Psoas muscle (tissue), 8 donors: ENCODE data around the gene EMCN. TPM values are rescaled to one million over a fixed set of nuclear protein-coding genes. Genes with fewer than 3 reads are reported as not detected.

Experiments
- ATAC-seq, 4 donors: fragments of 200-7000 bp; cut with Tn5 transposase; one replicate each; pipeline ENCODE4 v1.9.1; 2020; ENCODE audit warnings: moderate library complexity in 3 of 4, mild to moderate bottlenecking in 2 of 4
- DNase-seq, 2 donors: peaks; one replicate each; pipeline ENCODE4 v3.0.0-alpha.2; 2020
- H3K27ac ChIP-seq: fragments of 200-600 bp; one replicate; pipeline ENCODE4 v1.8.0; 2022
- H3K27me3 ChIP-seq, 3 donors: fragments of 200-600 bp in 1 of 3; one replicate each; pipeline versions ENCODE4 v1.6.1 to v1.8.0; 2013 to 2022; ENCODE audit warnings: low read length in 2 of 3, mild to moderate bottlenecking in 2 of 3, moderate library complexity in 1 of 3; ENCODE audit not compliant: insufficient read depth in 3 of 3
- H3K36me3 ChIP-seq, 2 donors: fragments of 200-600 bp in 1 of 2; one replicate each; pipeline versions ENCODE4 v1.6.1 to v1.8.0; 2013 to 2022; ENCODE audit warnings: low read depth in 1 of 2, mild to moderate bottlenecking in 1 of 2, moderate library complexity in 1 of 2; ENCODE audit not compliant: insufficient read depth in 1 of 2
- H3K4me1 ChIP-seq: fragments of 200-600 bp; one replicate; pipeline ENCODE4 v1.8.0; 2022
- H3K4me3 ChIP-seq: fragments of 200-600 bp; one replicate; pipeline ENCODE4 v1.8.0; 2022; ENCODE audit warnings: mild to moderate bottlenecking
- H3K9me3 ChIP-seq: fragments of 200-600 bp; one replicate; pipeline ENCODE4 v1.8.0; 2022
- CTCF ChIP-seq: fragments of 200-600 bp; IDR thresholded peaks from one replicate; pipeline ENCODE4 v1.8.0; 2022; ENCODE audit warnings: antibody characterized with exemption
- intact Hi-C, 2 donors: fragments of 100-400 bp; cut with DNase I; formaldehyde crosslinking; loops; one replicate each; pipeline versions ENCODE4 v1.11.0 to v1.14.2; 2022
- polyA plus RNA-seq, 3 donors: library from polyadenylated mRNA; stranded (reverse); fragments of 200-250 nt; gene quantifications; one replicate each; pipeline ENCODE4 v1.2.3, GENCODE V29; 2013
- total RNA-seq, 4 donors: library from RNA; stranded (reverse); fragmentation: NEBNext Ultra II Directional in 2 of 4; extraction: Animal tissue kit (Norgen Biotek cat#: 25700) in 2 of 4; gene quantifications; one replicate each; pipeline versions ENCODE4 v1.2.1 to v1.2.4, GENCODE V29; 2021 to 2023
- donor health status: healthy with polysubstance abuse.
- donor health status: DM: no; HTN: no; CAD: no; lungs with moderate emphysema.
- donor health status: Bipolar disorder and iron deficiency.
- donor health status: healthy.
- donor health status: DM: yes; HTN: yes; CAD: no.
- donor health status: DM: no; HTN: no; CAD: no.
- donor health status: DM: no; HTN: no; CAD: no.
- donor health status: DM: yes; HTN: yes; CAD: no.

Gene EMCN
- total and polyA plus RNA-seq, 7 donors = 7.8 to 25.0 (median 10.8) TPM

- TF ChIP-seq CTCF = no peak
- H3K36me3 ChIP-seq = no peaks in the 10 kb centered on the region
- H3K4me1 ChIP-seq = peaks cover 4% of the 10 kb centered on the region
- H3K27me3 ChIP-seq = no peaks in the 10 kb centered on the region
- ATAC-seq (no peak), DNase-seq (no peak)
- H3K4me3 ChIP-seq = no peak overlapping the region
- no peak overlapping the region for H3K27ac ChIP-seq
- intact Hi-C loops = no loop called here
- H3K9me3 ChIP-seq = no peaks in the 10 kb centered on the region
Observed at GRCh38 chr4:100345585-100345984, 172.2 kb downstream of the EMCN start.
